Testis (tissue), 2 donors: ENCODE results near the gene TNFRSF21.

Source experiments
- CTCF ChIP-seq, 3 experiments: fragments of 450-650 bp in 2 of 3; fragments of 200-600 bp in 1 of 3; sonication (generic) in 1 of 3; IDR thresholded peaks; one replicate each; pipeline ENCODE4 v1.5.1; 2016 to 2019; ENCODE audit warnings: antibody characterized with exemption in 3 of 3, mild to moderate bottlenecking in 2 of 3, moderate library complexity in 1 of 3
- POLR2A ChIP-seq: fragments of 450-650 bp; IDR thresholded peaks from one replicate; pipeline ENCODE4 v1.6.1; 2017; ENCODE audit warnings: antibody characterized with exemption, mild to moderate bottlenecking, moderate library complexity

DNA sequence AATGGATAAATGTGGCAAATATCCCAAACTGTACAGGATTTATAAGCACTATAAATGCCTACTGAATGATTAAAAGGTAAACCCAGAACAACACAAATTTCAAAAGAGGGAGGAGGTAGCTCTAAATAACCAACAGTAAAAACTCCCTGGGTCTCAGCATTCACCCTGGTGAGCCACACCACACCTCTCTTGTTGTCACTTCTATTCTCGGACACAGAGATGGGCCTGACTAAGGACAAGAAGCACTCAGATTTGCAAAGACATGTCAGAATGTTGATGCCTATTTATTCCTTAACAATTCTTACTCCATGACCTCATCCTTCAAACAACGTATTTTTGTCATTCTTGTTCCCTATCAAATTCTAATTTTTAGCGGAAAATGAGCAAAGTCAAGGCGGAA lies 14.7 kb downstream of the TNFRSF21 start:
- TF ChIP-seq CTCF (IDR thresholded peaks at IDR 0.05): no peak
- no peak for TF ChIP-seq POLR2A
